Endodermal cell (in vitro differentiated cells): ENCODE data around the gene ZNF536. TPM values are rescaled to one million over a fixed set of nuclear protein-coding genes. Genes with fewer than 3 reads are reported as not detected.
A peak's percentile ranks its signal among the peaks of the same experiment; 100 is the strongest.

Experiments used
- DNase-seq: peaks from one replicate; pipeline ENCODE4 v3.0.0-alpha.2; 2017
- H3K27ac ChIP-seq: 2 replicates; pipeline ENCODE4 v1.5.1; 2013; ENCODE audit warnings: mild to moderate bottlenecking, low read depth, low read length, moderate library complexity
- H3K27me3 ChIP-seq: 2 replicates; pipeline ENCODE4 v1.6.1; 2013; ENCODE audit warnings: mild to moderate bottlenecking, low read length, moderate library complexity; ENCODE audit not compliant: insufficient read depth, control insufficient read depth, poor library complexity, severe bottlenecking
- H3K36me3 ChIP-seq: 2 replicates; pipeline ENCODE4 v1.7.0; 2013; ENCODE audit warnings: mild to moderate bottlenecking, low read length, moderate library complexity; ENCODE audit not compliant: control insufficient read depth, insufficient read depth
- H3K4me1 ChIP-seq: one replicate; pipeline ENCODE4 v1.7.0; 2013; ENCODE audit warnings: low read length; ENCODE audit not compliant: control insufficient read depth, insufficient read depth
- H3K4me3 ChIP-seq: 2 replicates; pipeline ENCODE4 v1.5.1; 2013; ENCODE audit warnings: mild to moderate bottlenecking, low read length, moderate library complexity
- H3K9ac ChIP-seq: 2 replicates; pipeline ENCODE4 v1.6.1; 2013; ENCODE audit warnings: mild to moderate bottlenecking, low read length, moderate library complexity; ENCODE audit not compliant: poor library complexity, severe bottlenecking; ENCODE audit errors: extremely low read depth
- H3K9me3 ChIP-seq: 2 replicates; pipeline ENCODE4 v1.6.1; 2013; ENCODE audit warnings: mild to moderate bottlenecking, low read length, moderate library complexity; ENCODE audit not compliant: control insufficient read depth
- H3K27ac Mint-ChIP-seq: 2 replicates; pipeline ENCODE4 v1.8.0; 2020; ENCODE audit warnings: mixed read lengths
- H3K27me3 Mint-ChIP-seq: 2 replicates; pipeline ENCODE4 v1.8.0; 2021; ENCODE audit warnings: mild to moderate bottlenecking, mixed read lengths; ENCODE audit not compliant: insufficient read depth
- H3K36me3 Mint-ChIP-seq: 2 replicates; pipeline ENCODE4 v1.8.0; 2020; ENCODE audit warnings: low read depth, mixed read lengths
- H3K4me1 Mint-ChIP-seq: 2 replicates; pipeline ENCODE4 v1.8.0; 2020; ENCODE audit warnings: mixed read lengths
- H3K4me3 Mint-ChIP-seq: 2 replicates; pipeline ENCODE4 v1.8.0; 2020; ENCODE audit warnings: mild to moderate bottlenecking, moderate library complexity, mixed read lengths
- H3K9me3 Mint-ChIP-seq: 2 replicates; pipeline ENCODE4 v1.8.0; 2020; ENCODE audit warnings: mild to moderate bottlenecking, mixed read lengths
- WGBS, 2 experiments: methylation state at CpG; one replicate each; pipeline versions ENCODE4 v1.1.5 to v1.1.7; 2013; ENCODE audit warnings: missing lambda C conversion rate in 2 of 2, mixed read lengths in 1 of 2; ENCODE audit not compliant: insufficient coverage in 1 of 2, insufficient read length in 1 of 2; 5-methylcytosine and 5-hydroxymethylcytosine counted together
- total RNA-seq, 2 donors: library from RNA; stranded (reverse); fragmentation: NEBNext Ultra II Directional in 1 of 2; extraction: Animal tissue kit (Norgen Biotek cat#: 25700) in 1 of 2; gene quantifications; 2 replicates in 1 of 2; 3 replicates in 1 of 2; pipeline ENCODE4 v1.2.1, GENCODE V29; 2021
- TF ChIP-seq, protein P1 (sequence below): fragments of 200-600 bp; sonication (generic); conservative IDR thresholded peaks from 2 replicates; pipeline ENCODE4 v1.5.0; 2021; ENCODE audit warnings: antibody characterized with exemption, mild to moderate bottlenecking

ZNF536 gene
- total RNA-seq, 2 donors from 2014 or later: not detected

DNA sequence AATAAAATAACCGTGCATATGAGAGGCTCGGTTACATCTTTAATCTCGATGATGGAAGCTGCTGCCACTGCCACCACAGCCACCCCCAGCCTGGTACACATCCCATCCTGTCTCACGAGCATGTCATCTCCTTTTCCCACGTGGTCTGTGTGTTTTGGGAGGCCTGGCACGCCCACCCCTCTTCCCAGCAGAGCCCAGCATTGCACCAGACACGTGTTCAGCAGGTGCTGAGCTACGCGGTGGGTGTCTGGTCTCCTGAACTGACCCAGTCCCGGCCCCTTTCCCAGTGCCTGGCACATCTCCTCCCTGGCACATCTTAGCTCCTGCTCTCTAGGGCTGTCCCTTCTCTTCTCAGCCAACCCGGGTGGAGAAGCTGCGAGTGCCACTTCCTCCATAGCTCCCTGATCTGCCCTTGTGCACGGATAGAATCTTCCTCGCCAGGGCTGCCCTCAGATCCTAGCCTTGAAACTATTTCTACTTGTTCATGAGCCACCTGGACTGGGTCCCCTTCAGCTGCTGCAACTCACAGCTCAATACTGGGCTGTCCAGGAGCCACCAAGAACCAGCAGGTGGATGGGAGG is 36.8 kb upstream of the ZNF536 start:
- no peaks in the 10 kb centered on the region for H3K9me3 Mint-ChIP-seq
- DNase-seq: peak; percentile 17
- WGBS, 2 experiments: 88 to 90% methylated on average over 13 to 14 of the region's 14 CpGs
- Histone ChIP-seq H3K9me3 (no peaks in the 10 kb centered on the region), H3K36me3 (no peaks in the 10 kb centered on the region), H3K4me3 (no peak overlapping the region), H3K27ac (no peak overlapping the region), H3K9ac (no peak overlapping the region), H3K4me1 (no peaks in the 10 kb centered on the region), H3K27me3 (no peaks in the 10 kb centered on the region)
- TF ChIP-seq, protein P1, sequence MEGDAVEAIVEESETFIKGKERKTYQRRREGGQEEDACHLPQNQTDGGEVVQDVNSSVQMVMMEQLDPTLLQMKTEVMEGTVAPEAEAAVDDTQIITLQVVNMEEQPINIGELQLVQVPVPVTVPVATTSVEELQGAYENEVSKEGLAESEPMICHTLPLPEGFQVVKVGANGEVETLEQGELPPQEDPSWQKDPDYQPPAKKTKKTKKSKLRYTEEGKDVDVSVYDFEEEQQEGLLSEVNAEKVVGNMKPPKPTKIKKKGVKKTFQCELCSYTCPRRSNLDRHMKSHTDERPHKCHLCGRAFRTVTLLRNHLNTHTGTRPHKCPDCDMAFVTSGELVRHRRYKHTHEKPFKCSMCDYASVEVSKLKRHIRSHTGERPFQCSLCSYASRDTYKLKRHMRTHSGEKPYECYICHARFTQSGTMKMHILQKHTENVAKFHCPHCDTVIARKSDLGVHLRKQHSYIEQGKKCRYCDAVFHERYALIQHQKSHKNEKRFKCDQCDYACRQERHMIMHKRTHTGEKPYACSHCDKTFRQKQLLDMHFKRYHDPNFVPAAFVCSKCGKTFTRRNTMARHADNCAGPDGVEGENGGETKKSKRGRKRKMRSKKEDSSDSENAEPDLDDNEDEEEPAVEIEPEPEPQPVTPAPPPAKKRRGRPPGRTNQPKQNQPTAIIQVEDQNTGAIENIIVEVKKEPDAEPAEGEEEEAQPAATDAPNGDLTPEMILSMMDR: no peak
- no peaks in the 10 kb centered on the region for H3K36me3 Mint-ChIP-seq
- peaks cover 7% of the 10 kb centered on the region for H3K27me3 Mint-ChIP-seq
- no peak overlapping the region for H3K27ac Mint-ChIP-seq
- no peak overlapping the region for H3K4me3 Mint-ChIP-seq
- no peaks in the 10 kb centered on the region for H3K4me1 Mint-ChIP-seq

DNA sequence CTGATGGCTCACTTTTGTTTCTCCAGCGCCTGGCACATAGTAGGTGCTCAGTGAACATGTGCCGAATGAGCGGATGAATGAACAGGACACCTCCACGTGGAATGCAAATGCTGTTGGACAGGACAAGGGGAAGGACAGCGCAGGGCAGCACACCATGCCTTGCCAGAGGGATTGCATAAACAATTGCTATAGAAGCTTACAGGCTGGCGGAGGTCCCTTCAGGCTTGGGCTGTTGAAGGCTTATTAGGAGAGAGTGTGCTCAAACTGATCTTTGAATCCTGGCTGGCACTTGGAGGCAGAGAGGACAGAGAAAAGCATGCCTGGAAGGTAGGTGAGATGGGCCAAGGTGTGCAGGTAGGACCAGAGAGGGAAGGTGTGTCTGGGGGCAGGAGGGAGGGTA is 35.9 kb upstream of the ZNF536 start:
- no peak overlapping the region for H3K4me3 Mint-ChIP-seq
- no peaks in the 10 kb centered on the region for H3K9me3 Mint-ChIP-seq
- DNase-seq: peak; percentile 9
- no peaks in the 10 kb centered on the region for H3K4me1 Mint-ChIP-seq
- Histone ChIP-seq H3K4me1 (no peaks in the 10 kb centered on the region), H3K36me3 (no peaks in the 10 kb centered on the region), H3K27me3 (no peaks in the 10 kb centered on the region), H3K9me3 (no peaks in the 10 kb centered on the region), H3K9ac (no peak overlapping the region), H3K4me3 (no peak overlapping the region), H3K27ac (no peak overlapping the region)
- H3K27me3 Mint-ChIP-seq: peaks cover 7% of the 10 kb centered on the region
- no peak overlapping the region for H3K27ac Mint-ChIP-seq
- no peaks in the 10 kb centered on the region for H3K36me3 Mint-ChIP-seq
- WGBS, 2 experiments: 92 to 93% methylated on average over 6 of the region's 6 CpGs
- TF ChIP-seq, protein P1: no peak

DNA sequence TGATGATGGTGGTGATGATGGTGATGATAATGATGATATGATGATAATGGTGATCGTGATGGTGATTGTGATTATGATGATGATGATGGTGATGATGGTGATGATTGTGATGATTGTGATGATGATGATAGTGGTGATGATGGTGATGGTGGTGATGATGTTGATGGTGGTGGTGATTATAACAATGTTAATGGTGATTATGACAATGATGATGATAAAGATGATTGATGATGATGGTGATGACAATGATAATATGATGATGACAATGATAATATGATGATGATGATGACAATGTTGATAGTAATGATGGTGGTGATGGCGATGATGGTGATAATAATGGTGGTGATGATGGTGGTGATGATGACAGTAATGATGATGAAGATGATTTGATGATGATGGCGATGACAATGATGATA is 34.1 kb upstream of the ZNF536 start:
- Mint-ChIP-seq H3K4me1 (no peaks in the 10 kb centered on the region), H3K27ac (no peak overlapping the region), H3K36me3 (no peaks in the 10 kb centered on the region), H3K9me3 (no peaks in the 10 kb centered on the region), H3K4me3 (no peak overlapping the region), H3K27me3 (peaks cover 5% of the 10 kb centered on the region)
- Histone ChIP-seq H3K36me3 (no peaks in the 10 kb centered on the region), H3K27me3 (no peaks in the 10 kb centered on the region), H3K9me3 (no peaks in the 10 kb centered on the region), H3K27ac (no peak overlapping the region), H3K4me1 (no peaks in the 10 kb centered on the region), H3K4me3 (no peak overlapping the region), H3K9ac (no peak overlapping the region)
- no peak for DNase-seq
- TF ChIP-seq, protein P1: no peak
- 90 to 93% methylated on average over 3 of the region's 3 CpGs for WGBS, 2 experiments
